Limb (tissue), 2 donors: ENCODE results near the gene DTNA.
"Not testable (repeated sequence)": the region's sequence is repeated elsewhere in the genome, so short reads cannot be mapped to it uniquely, and the experiment has no call there.

Experiments
- DNase-seq, 2 donors: peaks; one replicate each; pipeline ENCODE4 v3.0.0-alpha.2; 2016; ENCODE audit errors: extremely low spot score in 2 of 2

DTNA gene

GRCh38 chr18:34887881-34888580 lies 177.9 kb downstream of the DTNA start:
- no peak for DNase-seq

- no peak for DNase-seq
Observed at GRCh38 chr18:34890486-34891085, 180.5 kb downstream of the DTNA start.

DNA sequence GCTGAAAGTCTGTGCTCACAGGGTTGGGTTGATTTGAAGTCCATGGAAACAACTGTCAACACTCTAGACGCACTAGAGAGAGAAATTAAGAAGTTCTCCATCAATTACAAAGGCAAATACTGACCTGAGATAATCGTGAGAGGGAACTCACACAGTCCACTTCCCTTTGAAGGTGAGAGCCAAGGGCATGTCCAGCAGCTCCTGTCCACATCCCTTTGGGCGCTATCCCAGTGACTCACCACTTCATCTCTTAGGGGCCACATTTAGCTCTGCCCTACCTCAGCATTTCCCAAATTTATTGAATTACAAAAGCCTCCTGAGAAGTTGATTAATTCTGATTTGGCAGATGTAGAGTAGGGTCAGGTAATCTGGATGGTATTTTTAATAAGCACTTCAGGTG lies 182.3 kb downstream of the DTNA start:
- DNase-seq: no peak

DNA sequence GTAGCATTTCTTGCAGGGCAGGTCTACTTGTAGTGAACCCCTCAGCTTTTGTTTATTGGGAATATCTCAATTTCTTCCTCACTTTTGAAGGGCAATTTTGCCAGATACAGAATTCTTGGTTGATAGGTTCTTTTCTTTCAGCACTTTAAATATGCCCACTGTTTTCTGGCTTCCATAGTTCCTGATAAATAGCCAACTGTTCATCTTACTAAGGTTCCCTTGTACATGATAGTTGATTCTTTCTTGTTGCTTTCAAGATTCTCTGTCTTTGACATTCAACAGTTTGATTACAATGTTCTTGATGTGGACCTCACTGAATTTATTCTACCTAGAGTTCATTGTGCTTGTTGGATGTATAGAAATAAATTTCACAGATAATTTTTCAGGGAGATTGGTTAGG lies 183.1 kb downstream of the DTNA start:
- no peak for DNase-seq

- no peak for DNase-seq
Observed at GRCh38 chr18:34901299-34901698, 191.2 kb downstream of the DTNA start.

- no peak for DNase-seq
Observed at GRCh38 chr18:34904994-34905393, 194.9 kb downstream of the DTNA start.

DNA sequence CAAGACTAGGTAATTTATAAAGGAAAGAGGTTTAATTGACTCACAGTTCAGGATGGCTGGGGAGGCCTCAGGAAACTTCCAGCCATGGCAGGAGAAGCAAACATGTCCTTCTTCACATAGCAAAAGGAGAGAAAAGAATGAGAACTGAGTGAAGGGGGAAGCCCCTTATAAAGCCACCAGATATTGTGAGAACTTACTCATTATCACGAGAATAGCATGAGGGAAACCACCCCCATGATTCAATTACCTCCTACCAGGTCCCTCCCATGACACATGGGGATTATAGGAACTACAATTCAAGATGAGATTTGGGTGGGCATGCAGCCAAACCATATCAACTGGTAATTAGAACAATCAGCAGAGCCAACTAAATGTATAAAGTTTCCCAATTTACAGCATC lies 196.9 kb downstream of the DTNA start:
- DNase-seq: not testable (repeated sequence)

DNA sequence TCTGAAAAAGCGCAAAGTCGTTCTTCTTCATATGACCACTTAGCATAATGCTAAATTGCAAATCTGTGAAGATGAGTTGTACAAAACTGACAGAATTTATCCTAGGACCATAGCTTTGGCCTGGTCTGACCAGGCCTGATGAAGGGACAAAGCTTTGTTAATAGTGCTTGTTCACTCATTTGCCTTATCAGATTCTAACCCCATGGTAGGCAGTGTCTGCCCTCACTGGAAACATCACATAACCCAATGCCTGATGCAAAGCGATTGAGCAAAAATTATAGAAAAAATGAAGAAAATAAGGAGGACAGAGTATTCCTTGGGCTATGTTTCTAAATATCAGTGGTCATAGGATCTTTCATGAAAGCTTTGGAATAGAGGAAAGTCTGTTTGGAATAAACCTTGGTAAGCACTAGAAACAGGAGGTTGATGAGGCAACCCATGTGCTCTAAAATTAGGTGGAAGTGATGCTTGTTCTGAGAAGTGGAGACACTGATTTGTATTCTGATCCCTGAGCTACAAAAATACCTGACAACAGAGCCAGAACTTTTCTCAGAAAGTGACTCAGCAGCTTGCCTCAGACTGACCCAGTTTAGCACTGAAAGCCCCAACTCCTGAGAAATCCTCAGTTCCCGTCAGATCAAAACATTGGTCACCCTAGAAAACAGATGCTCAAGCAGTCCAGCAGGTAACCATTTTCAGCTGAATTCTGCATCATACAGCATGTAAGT lies 199.7 kb downstream of the DTNA start:
- DNase-seq: no peak

DNA sequence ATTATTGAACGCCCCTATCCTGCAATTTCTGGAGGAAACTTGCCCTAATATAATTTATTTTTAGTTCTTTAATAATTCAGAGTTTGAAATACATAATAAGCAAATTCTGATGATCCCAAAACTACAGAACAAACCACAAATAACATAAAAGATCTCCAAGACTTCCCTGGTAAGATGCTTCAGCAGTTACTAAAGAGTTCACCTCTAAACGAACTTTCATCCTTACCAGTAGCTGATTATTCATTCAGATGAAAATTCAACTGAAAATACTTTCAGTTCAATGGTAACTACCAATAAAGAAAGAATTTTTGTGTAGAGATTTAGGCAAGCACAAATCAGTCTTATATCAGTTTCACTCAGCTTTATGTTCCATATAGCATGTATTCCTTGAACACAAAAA lies 201.0 kb downstream of the DTNA start:
- no peak for DNase-seq

GRCh38 chr18:34911661-34912384 lies 201.7 kb downstream of the DTNA start:
- peak; percentile 38 to 89 for DNase-seq

GRCh38 chr18:34913837-34914661 lies 204.0 kb downstream of the DTNA start:
- DNase-seq: no peak

- no peak for DNase-seq
Observed at GRCh38 chr18:34915046-34915445, 204.9 kb downstream of the DTNA start.

- DNase-seq: not testable (repeated sequence)
Observed at GRCh38 chr18:34916539-34916938, 206.4 kb downstream of the DTNA start.

- no peak for DNase-seq
Observed at GRCh38 chr18:34918856-34919255, 208.8 kb downstream of the DTNA start.

DNA sequence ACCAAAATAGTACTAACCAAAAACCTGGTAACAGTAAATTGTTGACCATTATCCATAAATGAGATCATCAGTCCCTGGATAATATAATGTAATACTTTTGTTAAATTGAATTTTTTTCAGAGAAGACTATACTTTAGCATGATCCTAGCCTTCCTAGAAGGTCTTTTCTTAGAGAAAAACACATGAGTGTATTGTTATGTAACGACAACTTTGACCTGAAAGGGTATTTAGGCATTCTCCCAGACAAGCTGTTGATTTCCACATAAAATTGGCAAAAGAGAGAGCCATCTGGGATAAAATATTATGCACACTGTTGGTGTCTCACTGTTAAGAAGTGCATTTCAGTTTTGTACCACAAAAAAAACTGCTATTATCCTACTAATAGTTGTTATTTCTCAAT lies 211.1 kb downstream of the DTNA start:
- no peak for DNase-seq

DNA sequence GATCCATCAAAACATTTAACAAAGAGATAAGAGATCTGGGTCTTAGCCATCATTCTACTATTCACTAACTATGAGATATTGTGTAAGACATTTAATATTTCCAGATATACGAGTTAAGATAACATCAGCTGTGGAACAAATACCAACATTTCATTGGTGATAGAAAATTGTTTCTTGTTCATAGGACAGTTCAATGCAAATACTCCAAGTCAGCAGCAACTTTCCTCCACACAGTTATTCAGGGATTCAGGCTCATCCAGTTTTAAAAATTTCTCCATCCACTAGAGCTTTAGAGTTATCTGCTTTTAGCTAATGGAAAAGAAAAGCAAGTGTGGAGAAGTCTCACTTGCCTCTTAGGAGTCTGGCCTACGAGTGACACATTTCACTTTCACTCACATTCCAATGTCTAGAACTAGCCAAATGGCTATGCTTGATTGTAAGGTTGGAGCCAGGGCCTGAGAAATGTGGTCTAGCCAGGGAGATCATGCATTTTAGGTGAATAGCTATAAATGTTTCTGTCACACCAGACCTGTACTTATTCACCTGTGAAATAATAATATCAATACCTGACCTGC lies 211.8 kb downstream of the DTNA start:
- no peak for DNase-seq

GRCh38 chr18:34922594-34922993 lies 212.5 kb downstream of the DTNA start:
- not testable (repeated sequence) for DNase-seq

- no peak for DNase-seq
Observed at GRCh38 chr18:34923911-34924310, 213.8 kb downstream of the DTNA start.

GRCh38 chr18:34926683-34927082 lies 216.6 kb downstream of the DTNA start:
- DNase-seq: no peak

- no peak for DNase-seq
Observed at GRCh38 chr18:34928088-34928753, 218.1 kb downstream of the DTNA start.
